Small intestine (tissue), 7 donors: ENCODE measurements around the gene OR51I1. TPM values are rescaled to one million over a fixed set of nuclear protein-coding genes. Genes with fewer than 3 reads are reported as not detected.

ENCODE experiments used
- DNase-seq, 2 donors: peaks; one replicate each; pipeline versions ENCODE4 v3.0.0 to v3.0.0-alpha.2; 2013
- FAIRE-seq: peaks from 2 replicates; lab custom pipeline; 2012; peaks lifted over from hg19 to GRCh38; lab: Jason Lieb, UNC
- H3K27ac ChIP-seq, 3 donors: one replicate each; pipeline ENCODE4 v1.5.1; 2013; ENCODE audit warnings: low read length in 2 of 3, mild to moderate bottlenecking in 2 of 3, control low read depth in 1 of 3, inconsistent platforms in 1 of 3, low read depth in 1 of 3, moderate library complexity in 1 of 3
- H3K27me3 ChIP-seq, 3 donors: one replicate each; pipeline ENCODE4 v1.6.1; 2013; ENCODE audit warnings: low read length in 3 of 3, inconsistent platforms in 1 of 3; ENCODE audit not compliant: control insufficient read depth in 3 of 3, insufficient read depth in 3 of 3
- H3K36me3 ChIP-seq, 3 donors: one replicate each; pipeline ENCODE4 v1.6.1; 2013; ENCODE audit warnings: low read length in 3 of 3, inconsistent platforms in 1 of 3, low read depth in 1 of 3, mild to moderate bottlenecking in 1 of 3, moderate library complexity in 1 of 3; ENCODE audit not compliant: control insufficient read depth in 3 of 3, insufficient read depth in 2 of 3
- H3K4me1 ChIP-seq, 3 donors: one replicate each; pipeline ENCODE4 v1.6.1; 2013; ENCODE audit warnings: low read length in 2 of 3, inconsistent platforms in 1 of 3, low read depth in 1 of 3, mild to moderate bottlenecking in 1 of 3, moderate library complexity in 1 of 3; ENCODE audit not compliant: control insufficient read depth in 3 of 3, insufficient read depth in 2 of 3
- H3K4me3 ChIP-seq, 3 donors: one replicate each; pipeline ENCODE4 v1.5.1; 2013; ENCODE audit warnings: low read length in 3 of 3, control low read depth in 1 of 3, inconsistent platforms in 1 of 3, low read depth in 1 of 3, mild to moderate bottlenecking in 1 of 3, moderate library complexity in 1 of 3
- H3K9me3 ChIP-seq, 2 donors: one replicate each; pipeline ENCODE4 v1.6.1; 2013; ENCODE audit warnings: low read depth in 1 of 2, low read length in 1 of 2; ENCODE audit not compliant: control insufficient read depth in 2 of 2, insufficient read depth in 1 of 2
- polyA plus RNA-seq, 4 donors: library from polyadenylated mRNA; stranded (reverse) in 3 of 4; unstranded in 1 of 4; fragments of 200-250 nt in 3 of 4; fragments of 120-200 nt in 1 of 4; gene quantifications; one replicate each; pipeline versions ENCODE4 v1.2.1 to v1.2.3, GENCODE V29; 2013
- donor health status: healthy with polysubstance abuse.
- donor health status: control.
- donor health status: control.
- donor health status: Bipolar disorder and iron deficiency.
- donor health status: healthy.

Gene OR51I1
- polyA plus RNA-seq, 4 donors, result not detected

DNA sequence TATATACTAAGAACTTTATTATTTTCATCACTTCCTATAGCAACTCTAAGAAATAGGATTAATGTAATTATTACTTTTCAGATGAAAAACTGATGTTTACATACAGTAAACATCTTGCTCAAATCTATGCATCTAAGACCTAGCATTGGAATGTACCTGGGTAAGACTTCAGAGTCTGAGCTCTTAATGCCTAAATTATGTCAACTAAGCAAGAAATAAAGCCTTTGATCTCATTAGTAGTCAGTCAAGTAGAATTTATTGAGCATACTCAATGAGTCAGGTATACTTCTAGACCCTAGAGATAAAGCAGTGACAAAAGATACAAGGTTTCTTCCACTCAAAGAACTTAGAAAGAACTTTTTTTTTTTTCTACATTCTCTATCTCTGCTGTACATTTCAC is 36.1 kb downstream of the OR51I1 start:
- no peaks in the 10 kb centered on the region for H3K36me3 ChIP-seq
- no peak overlapping the region for H3K4me3 ChIP-seq
- DNase-seq (no peak), FAIRE-seq (no peak)
- H3K4me1 ChIP-seq, result no peaks in the 10 kb centered on the region
- H3K27ac ChIP-seq, result no peak overlapping the region
- H3K9me3 ChIP-seq, result no peaks in the 10 kb centered on the region
- no peaks in the 10 kb centered on the region for H3K27me3 ChIP-seq

DNA sequence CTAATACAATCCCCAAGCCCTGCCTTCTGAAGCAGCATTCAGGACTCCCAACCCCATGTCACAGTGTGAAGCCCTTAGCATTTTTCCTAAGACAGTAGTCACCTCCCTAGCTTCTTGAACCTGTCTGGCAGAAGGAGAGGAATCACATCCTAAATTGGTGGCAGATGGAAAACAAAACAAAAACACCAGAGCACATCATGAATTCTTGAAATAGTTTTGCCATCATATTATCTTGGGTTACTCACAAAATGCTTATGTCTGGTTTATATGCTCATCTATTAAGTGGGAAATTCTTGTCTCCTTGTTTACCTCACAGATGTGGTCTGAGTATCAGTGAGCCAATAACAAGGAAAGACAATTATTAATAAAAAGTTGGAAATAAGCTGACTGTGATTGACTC is 42.4 kb downstream of the OR51I1 start:
- Histone ChIP-seq H3K27ac (no peak overlapping the region), H3K9me3 (no peaks in the 10 kb centered on the region), H3K27me3 (no peaks in the 10 kb centered on the region), H3K36me3 (no peaks in the 10 kb centered on the region), H3K4me3 (no peak overlapping the region), H3K4me1 (no peaks in the 10 kb centered on the region)
- DNase-seq, result no peak
- no peak for FAIRE-seq

DNA sequence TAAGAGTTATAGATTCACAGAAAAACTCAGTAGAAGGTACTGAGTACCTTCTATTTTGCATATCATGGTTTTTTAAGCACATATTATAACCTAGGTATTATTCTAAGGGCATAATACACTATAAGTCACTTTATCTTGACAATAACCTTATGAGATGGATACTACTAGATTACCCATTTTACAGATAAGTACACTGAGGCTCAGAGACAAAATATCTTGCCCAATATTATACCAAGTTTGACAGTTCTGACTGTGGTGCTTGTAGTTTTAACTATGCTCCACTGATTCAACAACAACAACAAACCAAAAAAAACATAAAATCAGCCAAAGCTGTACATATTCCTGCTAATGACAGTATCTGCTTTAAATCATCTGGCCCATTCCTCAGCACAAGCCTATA is 47.2 kb downstream of the OR51I1 start:
- Histone ChIP-seq H3K36me3 (no peaks in the 10 kb centered on the region), H3K9me3 (no peaks in the 10 kb centered on the region), H3K27ac (no peak overlapping the region), H3K27me3 (no peaks in the 10 kb centered on the region), H3K4me1 (no peaks in the 10 kb centered on the region), H3K4me3 (no peak overlapping the region)
- no peak for DNase-seq
- FAIRE-seq, result no peak

Other genes with a start within 250 kb of the OR51I1 start
- gene OR51V1, start 240.8 kb downstream of the OR51I1 start, polyA plus RNA-seq, result not detected
- gene HBB, start 214.4 kb downstream of the OR51I1 start, polyA plus RNA-seq, result 10 to 100 TPM in 2 of 4 donors, 1 to 10 TPM in 2; 7.4 to 61.4 (median 13.2) TPM
- gene HBD, start 207.0 kb downstream of the OR51I1 start, polyA plus RNA-seq, result under 1 TPM in 1 of 4 donors, not detected in 3; 0.15 TPM
- gene HBG1, start 191.7 kb downstream of the OR51I1 start, polyA plus RNA-seq, result 1 to 10 TPM in 1 of 4 donors, not detected in 3; 2.5 TPM
- 100 to 1,000 TPM in 1 of 4 donors, not detected in 3; 857 TPM for gene HBG2, start 186.7 kb downstream of the OR51I1 start, polyA plus RNA-seq
- 1 to 10 TPM in 1 of 4 donors, not detected in 3; 1.9 TPM for gene HBE1, start 171.6 kb downstream of the OR51I1 start, polyA plus RNA-seq
- gene OR51B4, start 139.6 kb downstream of the OR51I1 start, polyA plus RNA-seq, result not detected
- not detected for gene OR51B2, start 117.2 kb downstream of the OR51I1 start, polyA plus RNA-seq
- under 1 TPM in 1 of 4 donors, not detected in 3; 0.15 TPM for gene OR51B5, start 98.0 kb downstream of the OR51I1 start, polyA plus RNA-seq
- not detected for gene OR51B6, start 90.0 kb downstream of the OR51I1 start, polyA plus RNA-seq
- not detected for gene OR51M1, start 57.7 kb downstream of the OR51I1 start, polyA plus RNA-seq
- gene OR51Q1, start 19.4 kb downstream of the OR51I1 start, polyA plus RNA-seq, result not detected
- under 1 TPM in 1 of 4 donors, not detected in 3; 0.03 TPM for gene OR51I2, start 7.8 kb upstream of the OR51I1 start, polyA plus RNA-seq
- gene OR52D1, start 47.2 kb upstream of the OR51I1 start, polyA plus RNA-seq, result not detected
- not detected for gene UBQLN3, start 68.4 kb upstream of the OR51I1 start, polyA plus RNA-seq
- gene UBQLNL, start 75.2 kb upstream of the OR51I1 start, polyA plus RNA-seq, result under 1 TPM in 2 of 4 donors, not detected in 2; 0.10 to 0.61 TPM
- gene OR52H1, start 107.0 kb upstream of the OR51I1 start, polyA plus RNA-seq, result not detected
- gene OR52B6, start 139.4 kb upstream of the OR51I1 start, polyA plus RNA-seq, result under 1 TPM in 1 of 4 donors, not detected in 3; 0.04 TPM
- 1 to 10 TPM in 2 of 4 donors, under 1 TPM in 1, not detected in 1; 0.54 to 3.0 (median 1.1) TPM for gene TRIM6, start 155.1 kb upstream of the OR51I1 start, polyA plus RNA-seq
- 10 to 100 TPM in 1 of 4 donors, 1 to 10 TPM in 3; 4.1 to 11.0 (median 7.5) TPM for gene TRIM34, start 183.5 kb upstream of the OR51I1 start, polyA plus RNA-seq
- 10 to 100 TPM in 3 of 4 donors, 1 to 10 TPM in 1; 6.5 to 22.0 (median 11.5) TPM for gene TRIM5, start 243.6 kb upstream of the OR51I1 start, polyA plus RNA-seq
- gene TRIM22, start 248.3 kb upstream of the OR51I1 start, polyA plus RNA-seq, result 10 to 100 TPM in 3 of 4 donors, 1 to 10 TPM in 1; 7.4 to 19.2 (median 10.9) TPM